Measurements from ENCODE around the gene HORMAD2.
"Not testable (repeated sequence)": the region's sequence is repeated elsewhere in the genome, so short reads cannot be mapped to it uniquely, and the experiment has no call there.

Gene HORMAD2

DNA sequence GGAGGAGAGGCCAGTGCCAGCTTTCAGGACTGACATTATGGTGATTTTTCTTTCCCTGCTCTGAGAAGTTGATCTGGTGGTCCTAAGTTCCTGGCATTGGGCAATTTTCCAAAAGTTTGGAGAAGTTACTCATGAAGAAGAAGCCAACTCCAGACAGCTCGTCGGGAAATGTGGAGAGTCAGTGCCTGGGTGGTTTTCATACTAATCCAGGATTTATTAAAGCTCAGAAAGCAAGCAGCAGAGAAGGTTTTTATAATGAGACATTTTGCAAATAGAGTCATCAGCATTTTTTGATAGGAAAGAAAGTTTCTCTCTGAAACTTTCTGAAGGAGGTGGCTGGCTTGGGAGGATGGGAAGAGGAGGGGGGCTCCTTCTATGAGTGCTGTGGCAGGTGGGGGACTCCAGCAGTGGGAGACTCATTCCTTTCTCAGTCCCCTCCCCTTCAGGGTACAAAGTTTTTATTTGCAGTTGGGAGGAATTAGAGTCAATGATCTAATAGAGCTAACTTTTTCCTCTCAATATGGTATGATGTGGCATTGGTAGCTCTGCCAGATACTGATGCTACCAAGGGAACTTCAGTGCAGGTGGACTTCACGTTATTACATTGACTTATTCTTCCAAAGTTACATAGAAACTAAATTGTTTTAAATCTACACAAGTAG is 110.9 kb downstream of the HORMAD2 start:
- no peak for DNase-seq (ENCODE audit: low read depth in 2 of 2)

DNA sequence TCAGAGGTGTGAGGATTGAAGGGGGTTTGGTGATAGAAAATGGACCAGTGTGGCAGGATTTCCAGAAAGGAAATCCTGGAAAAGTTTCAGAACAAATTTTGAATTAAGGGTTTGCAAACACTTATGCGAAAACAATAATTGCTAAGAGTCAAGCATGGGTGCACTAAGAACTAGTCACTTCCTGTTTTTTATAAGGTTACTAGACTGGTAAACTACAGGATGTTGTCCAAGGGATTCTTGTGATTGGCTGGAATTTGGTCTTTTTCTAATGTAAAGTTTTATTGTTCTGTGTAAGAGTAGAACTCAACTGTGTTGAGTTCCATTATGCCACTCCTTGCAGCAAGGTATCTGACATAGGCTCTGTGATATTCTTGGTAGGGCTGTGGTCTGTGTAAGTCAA is 112.2 kb downstream of the HORMAD2 start:
- DNase-seq (ENCODE audit: low read depth in 2 of 2) = no peak

DNA sequence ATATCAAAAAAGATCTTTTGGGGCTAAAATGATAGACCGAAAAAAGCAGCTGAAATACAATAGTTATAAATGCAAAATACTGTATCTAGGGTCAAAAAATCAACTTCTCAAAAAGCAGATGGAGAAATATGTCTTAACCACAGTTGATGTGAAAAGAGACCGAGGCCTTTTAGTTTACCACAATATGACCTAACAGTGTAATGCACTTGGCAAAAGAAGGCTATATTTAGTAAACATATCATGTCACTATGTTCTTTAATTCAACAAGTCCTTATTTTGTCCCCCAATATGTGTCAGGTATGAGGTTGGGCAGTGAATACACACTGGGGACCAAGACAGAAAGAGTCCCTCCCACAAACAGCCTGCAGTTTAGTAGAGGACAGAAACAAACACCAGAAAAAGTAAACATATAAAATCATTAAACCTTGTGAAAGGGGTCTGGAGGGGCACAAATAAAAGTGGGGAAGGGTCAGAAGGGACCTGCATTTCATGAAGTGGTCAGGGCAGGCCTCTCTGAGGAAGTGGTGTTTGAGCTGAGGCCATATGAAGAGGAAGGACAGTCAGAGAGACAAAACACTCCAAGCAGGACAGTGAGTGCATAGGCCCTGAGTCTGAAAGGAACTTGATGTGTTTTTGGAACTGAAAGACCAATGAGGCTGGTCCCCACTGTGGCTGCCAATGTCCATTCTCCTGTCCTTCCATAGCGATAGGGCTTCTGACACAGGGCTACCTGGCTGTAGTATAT is 112.9 kb downstream of the HORMAD2 start:
- no peak for DNase-seq (ENCODE audit: low read depth in 2 of 2)

DNA sequence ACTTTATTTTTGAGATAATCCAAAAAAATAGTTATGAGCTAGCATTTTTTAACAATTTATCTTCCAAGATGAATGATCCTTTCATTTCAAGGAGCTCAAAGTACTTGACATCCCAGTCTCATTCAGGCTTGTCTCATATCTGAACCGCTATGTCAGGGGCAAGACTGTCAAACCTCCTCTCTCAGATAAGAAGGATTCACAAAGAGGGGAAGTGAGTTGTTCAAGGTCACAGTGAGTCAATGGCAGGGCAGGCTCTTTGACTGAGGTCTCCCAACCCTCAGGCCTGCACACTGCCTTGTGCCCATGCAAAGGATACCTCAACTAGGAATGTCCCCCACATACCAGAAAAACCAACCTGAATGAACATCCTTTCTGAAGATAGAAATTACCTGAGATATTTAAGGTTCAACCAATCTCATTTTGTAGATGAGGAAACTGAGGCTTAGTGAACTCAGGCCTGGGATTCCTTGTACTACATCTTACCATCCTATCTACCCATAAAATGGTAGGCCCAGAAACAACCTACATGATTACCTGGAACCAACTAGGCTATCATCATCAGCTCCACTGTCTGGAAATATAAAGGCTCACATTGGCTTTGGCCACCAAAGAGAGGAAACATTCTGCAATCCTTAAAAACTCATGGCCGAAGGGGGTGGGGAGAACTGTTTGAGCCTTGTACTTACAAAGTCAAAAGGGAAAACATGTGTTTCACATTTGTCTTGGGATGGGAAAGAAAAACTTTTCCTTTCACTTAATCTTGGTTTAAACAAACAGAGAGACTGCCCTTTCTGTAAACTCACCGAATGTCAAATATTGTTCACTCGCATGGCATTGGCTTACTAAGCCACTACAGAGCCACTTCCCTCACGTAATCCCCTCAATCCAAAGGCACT is 115.2 kb downstream of the HORMAD2 start:
- DNase-seq (ENCODE audit: low read depth in 2 of 2) = no peak

DNA sequence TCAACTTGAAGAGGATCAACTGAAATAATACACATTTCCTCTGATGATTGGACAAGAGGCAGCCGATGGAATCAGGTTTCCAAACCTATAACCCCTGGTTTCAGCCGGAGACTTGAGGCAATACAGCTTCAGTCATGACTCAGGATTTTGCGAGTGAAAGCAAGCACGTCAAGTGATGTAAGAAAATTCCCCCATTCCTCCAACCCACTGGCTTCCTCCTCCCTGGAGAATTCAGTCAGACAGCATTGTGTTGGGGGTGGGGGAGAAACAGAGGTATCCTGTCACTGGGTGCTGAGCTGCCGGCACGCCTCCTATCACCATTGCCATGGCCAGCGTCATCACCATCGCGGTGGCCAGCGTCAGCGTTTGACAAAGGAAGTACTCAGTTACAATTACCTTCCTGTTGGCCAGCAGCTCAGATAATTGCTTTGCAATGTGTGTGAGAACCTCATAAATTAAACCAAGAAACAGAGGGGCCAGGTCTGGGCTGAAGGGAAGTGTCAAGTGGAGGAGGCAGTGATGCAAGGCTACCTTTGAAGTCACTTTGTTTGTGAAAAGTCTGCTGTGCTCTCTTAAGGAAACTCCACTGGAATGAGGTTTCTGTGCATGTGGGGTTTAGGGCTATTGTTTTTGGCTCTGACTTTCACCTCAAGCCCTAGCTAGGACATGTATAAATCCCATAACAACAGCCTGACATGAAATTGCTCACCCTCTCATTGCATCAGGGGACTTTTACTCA is 116.0 kb downstream of the HORMAD2 start:
- peak; percentile 30 to 34 for DNase-seq (ENCODE audit: low read depth in 2 of 2)

- DNase-seq (ENCODE audit: low read depth in 2 of 2) = no peak
Measured at GRCh38 chr22:30196880-30197336, 116.6 kb downstream of the HORMAD2 start.

DNA sequence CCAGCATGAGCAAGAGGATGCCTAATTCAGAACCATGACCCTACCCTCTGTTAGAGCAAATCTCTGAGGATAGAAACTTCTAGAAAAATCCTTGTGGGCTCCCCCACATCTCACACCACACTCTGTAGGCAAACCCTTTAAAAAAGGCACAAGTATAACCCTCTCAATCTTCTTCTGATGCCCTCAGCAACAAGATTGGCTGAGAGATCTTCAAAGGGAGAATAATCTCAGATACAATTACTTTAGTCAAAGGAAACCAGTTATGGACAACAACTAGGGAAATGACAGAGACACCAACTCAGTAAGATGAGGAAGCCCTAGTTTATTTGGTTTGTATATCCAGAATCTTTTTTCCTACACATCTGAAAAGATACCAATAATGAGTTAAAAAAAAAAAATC is 117.1 kb downstream of the HORMAD2 start:
- DNase-seq (ENCODE audit: low read depth in 2 of 2) = no peak

- no peak for DNase-seq (ENCODE audit: low read depth in 2 of 2)
Measured at GRCh38 chr22:30198152-30198825, 118.0 kb downstream of the HORMAD2 start.

GRCh38 chr22:30198921-30199320 is 118.7 kb downstream of the HORMAD2 start:
- no peak for DNase-seq (ENCODE audit: low read depth in 2 of 2)

- not testable (repeated sequence) for DNase-seq (ENCODE audit: low read depth in 2 of 2)
Measured at GRCh38 chr22:30200905-30201304, 120.6 kb downstream of the HORMAD2 start.

DNA sequence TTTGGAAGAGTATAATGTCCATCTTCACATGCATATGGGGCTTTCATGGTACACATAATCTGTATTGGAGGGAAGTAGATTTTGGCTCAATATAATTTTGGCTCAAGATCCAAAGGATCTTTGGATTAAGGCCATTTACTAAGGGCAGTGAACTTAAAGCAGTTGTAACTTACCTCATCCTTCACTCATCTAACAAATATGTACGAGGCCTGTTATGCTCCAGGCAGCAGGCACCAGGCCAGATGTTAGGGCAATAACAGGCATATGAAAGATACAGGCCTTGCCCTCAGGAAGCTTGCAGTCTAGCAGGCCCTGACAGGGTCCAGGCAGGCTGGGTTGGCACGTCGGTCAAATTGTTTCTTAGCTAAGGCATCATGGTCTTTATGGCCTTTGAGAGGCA is 121.7 kb downstream of the HORMAD2 start:
- no peak for DNase-seq (ENCODE audit: low read depth in 2 of 2)

DNA sequence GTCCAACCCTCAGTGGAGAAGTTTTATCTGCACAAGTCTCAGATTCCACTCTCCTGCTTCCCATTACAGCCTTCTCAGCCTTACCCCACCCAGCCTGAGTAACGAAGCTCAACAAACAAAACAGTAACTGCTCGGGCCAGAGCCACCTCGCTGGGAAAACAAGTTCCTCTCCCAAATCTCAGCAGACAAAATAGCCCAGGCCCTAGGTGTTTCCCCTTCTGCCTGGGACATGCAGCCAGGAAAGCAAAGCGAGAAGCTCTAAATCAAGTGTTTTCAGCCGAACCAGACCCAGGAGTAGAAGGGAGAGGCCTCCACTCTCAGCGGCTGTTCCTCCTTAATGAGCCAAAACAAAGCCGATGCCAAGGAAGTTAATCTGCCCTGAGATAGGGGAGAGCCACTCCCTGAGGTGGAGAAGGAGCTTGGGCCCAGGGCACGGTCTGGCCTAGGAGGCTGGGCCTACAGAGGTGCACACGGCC is 122.3 kb downstream of the HORMAD2 start:
- no peak for DNase-seq (ENCODE audit: low read depth in 2 of 2)

GRCh38 chr22:30204015-30204741 is 123.9 kb downstream of the HORMAD2 start:
- no peak for DNase-seq (ENCODE audit: low read depth in 2 of 2)

DNA sequence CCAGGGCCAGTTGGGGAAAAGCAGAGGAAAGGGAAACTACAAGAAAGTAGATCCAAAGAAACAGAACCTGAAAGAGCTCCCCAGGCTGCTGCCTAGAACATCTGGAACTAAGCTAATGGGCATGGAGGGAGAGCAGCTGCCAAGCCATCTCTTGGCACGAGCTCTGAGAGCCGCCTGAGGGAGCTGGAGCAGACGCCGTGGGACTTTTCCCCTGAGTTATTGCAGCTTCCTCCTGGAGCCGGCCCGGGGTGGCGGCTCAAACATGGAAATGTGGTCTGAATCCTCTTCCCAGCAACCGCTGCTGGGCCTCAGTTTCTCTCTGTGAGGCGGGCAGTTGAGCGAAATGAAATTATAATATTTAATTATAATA is 124.5 kb downstream of the HORMAD2 start:
- DNase-seq (ENCODE audit: low read depth in 2 of 2) = no peak

DNA sequence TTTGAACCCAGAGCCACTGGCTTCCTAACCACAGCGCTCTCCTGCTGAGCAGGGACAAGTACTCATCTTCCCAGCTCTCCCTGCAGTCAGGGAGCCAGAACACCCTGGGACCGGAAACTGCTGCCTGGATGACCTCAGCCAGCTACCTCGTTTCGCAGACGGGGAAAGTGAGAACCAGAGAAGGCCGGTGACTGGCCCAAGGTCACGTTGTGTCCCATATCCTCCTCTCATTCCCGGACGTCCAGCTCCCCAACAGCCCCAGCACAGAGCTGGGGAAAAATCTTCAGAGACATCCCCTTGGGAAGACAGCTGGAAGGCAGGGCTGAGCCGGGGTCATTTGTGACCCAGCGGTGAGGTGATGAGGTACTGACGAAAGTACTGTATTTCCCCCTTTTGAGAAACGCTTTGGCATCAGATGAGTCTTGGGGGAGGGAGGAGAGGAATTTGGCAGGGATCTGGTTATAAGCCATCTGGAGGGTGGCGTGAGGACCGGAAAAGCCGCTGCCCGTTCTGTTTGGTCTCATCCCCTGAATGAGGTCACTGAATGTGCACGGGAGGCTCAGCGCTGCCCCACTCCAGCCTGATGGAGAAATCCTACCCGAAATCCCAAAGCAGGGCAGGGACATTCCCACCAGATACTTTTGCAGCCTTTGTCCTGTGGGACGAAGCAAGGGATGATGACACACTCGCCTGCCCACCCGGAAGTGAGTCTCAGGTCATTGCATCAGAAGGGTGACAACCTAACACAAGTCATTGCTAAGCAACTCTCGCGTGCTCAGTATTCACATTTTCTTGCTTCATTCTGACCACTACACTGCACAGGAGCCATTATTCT is 125.2 kb downstream of the HORMAD2 start:
- no peak for DNase-seq (ENCODE audit: low read depth in 2 of 2)

- no peak for DNase-seq (ENCODE audit: low read depth in 2 of 2)
Measured at GRCh38 chr22:30206944-30207343, 126.7 kb downstream of the HORMAD2 start.

DNA sequence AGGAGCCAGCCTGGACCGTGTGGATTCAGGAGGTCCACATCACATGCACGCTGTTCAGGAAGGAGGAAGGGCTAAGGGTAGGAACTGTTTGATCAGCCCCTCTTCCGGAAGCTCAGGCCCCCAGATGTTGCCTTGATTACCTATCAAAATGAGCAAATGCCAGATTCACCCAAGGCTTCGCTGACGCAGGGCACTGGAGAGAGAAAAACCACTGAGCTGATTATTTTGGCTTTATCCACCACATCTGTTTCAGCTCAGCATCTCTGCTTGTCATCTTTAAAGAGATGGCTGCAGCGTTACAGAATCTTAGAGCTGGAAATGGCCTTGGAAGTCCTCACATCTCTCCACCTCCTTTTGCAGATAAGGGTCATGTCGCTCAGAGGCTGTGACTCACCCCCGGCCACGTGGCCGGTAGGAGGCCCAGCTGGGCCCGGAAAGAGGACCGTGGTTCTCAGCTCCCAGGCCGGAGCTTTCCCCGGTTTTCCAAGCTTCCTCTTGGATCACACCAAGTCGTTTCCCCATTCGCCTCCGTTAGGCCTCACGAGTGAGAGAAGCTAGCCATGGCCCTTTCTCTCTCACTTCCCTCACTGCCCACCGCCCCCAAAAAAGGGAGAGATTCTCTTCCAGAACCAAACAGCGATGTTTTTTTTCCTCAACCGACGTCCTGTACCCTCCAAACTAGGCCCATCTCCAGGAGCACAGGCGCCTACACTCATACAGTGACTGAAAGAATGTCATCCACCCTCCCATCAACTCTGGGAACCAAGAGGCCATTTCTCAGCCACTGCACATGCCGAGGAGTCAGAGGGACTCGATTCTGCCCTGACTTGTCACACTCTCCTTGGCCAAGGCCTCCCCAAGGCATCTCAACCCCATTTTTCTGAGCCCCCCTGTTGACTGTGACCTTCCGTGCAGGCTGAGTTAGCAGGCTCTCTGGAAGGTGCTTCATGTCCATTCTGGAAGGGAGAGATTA is 128.7 kb downstream of the HORMAD2 start:
- DNase-seq (ENCODE audit: low read depth in 2 of 2) = no peak

GRCh38 chr22:30209642-30210041 is 129.4 kb downstream of the HORMAD2 start:
- no peak for DNase-seq (ENCODE audit: low read depth in 2 of 2)

Measured in activated CD4-positive, alpha-beta T cell treated with anti-CD3 and anti-CD28 coated beads for 24 hours (primary cell).